Nephron progenitor cell (in vitro differentiated cells): ENCODE results near the gene CRISPLD2.

Source experiments
- DNase-seq: peaks from one replicate; pipeline ENCODE4 v3.0.0; 2021
- H3K27ac Mint-ChIP-seq: 2 replicates; pipeline ENCODE4 v1.8.0; 2021; ENCODE audit warnings: mild to moderate bottlenecking, moderate library complexity, mixed read lengths
- H3K27me3 Mint-ChIP-seq: 2 replicates; pipeline ENCODE4 v1.8.0; 2021; ENCODE audit warnings: mild to moderate bottlenecking, low read depth, mixed read lengths; ENCODE audit not compliant: poor library complexity
- H3K36me3 Mint-ChIP-seq: 2 replicates; pipeline ENCODE4 v1.8.0; 2021; ENCODE audit warnings: low read depth, mixed read lengths
- H3K4me1 Mint-ChIP-seq: 2 replicates; pipeline ENCODE4 v1.8.0; 2021; ENCODE audit warnings: mixed read lengths
- H3K4me3 Mint-ChIP-seq: 2 replicates; pipeline ENCODE4 v1.8.0; 2021; ENCODE audit warnings: mild to moderate bottlenecking, moderate library complexity, mixed read lengths
- H3K9me3 Mint-ChIP-seq: 2 replicates; pipeline ENCODE4 v1.8.0; 2021; ENCODE audit warnings: mild to moderate bottlenecking, moderate library complexity, mixed read lengths
- CTCF ChIP-seq: fragments of 200-600 bp; sonication (generic); IDR thresholded peaks from 2 replicates; pipeline ENCODE4 v1.5.0; 2021; ENCODE audit warnings: antibody characterized with exemption

Gene CRISPLD2

DNA sequence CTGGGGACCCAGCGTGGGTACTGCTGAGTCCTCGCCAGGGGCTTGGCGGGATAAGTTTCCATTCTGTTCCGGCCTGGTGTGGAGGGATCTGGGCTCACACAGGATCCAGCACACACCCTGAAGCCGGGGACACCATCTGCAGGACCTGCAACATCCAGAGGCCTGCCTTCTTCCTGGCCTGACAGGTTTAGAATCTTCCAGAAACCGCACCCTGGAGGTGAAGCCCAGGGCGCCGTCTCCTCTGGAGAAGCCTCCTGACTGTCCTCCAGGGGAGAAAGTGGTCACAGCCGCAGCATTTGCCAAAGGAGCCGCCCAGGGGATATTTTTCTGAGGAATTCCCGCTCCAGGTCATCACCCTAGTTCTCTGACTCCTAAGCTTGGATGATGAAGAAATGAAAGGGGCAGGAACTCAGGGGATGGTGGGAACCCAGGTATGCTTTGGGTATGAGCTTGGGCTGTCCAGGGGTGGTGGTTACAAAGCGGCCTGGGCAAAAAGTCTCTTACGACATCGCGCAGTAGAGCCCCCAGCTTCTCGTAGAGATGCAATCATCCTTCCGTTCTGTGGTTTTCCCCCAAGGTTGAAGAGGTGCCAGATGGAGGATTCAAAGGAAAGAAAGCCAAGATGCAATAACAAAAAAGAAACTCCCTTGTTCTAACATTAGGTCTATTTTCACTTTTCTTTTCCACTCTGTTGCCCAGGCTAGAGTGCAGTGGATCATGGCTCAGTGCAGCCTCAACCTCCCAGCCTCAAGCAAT is 9.1 kb upstream of the CRISPLD2 start:
- H3K9me3 Mint-ChIP-seq: no peaks in the 10 kb centered on the region
- no peaks in the 10 kb centered on the region for H3K36me3 Mint-ChIP-seq
- no peak for TF ChIP-seq CTCF
- H3K4me3 Mint-ChIP-seq: no peak overlapping the region
- H3K27ac Mint-ChIP-seq: no peak overlapping the region
- H3K27me3 Mint-ChIP-seq: peaks cover 59% of the 10 kb centered on the region
- DNase-seq: no peak
- no peaks in the 10 kb centered on the region for H3K4me1 Mint-ChIP-seq

GRCh38 chr16:84811529-84811928 is 8.3 kb upstream of the CRISPLD2 start:
- Mint-ChIP-seq H3K27ac (no peak overlapping the region), H3K4me1 (no peaks in the 10 kb centered on the region), H3K4me3 (no peak overlapping the region), H3K27me3 (peaks cover 64% of the 10 kb centered on the region), H3K9me3 (no peaks in the 10 kb centered on the region), H3K36me3 (no peaks in the 10 kb centered on the region)
- TF ChIP-seq CTCF: no peak
- no peak for DNase-seq

DNA sequence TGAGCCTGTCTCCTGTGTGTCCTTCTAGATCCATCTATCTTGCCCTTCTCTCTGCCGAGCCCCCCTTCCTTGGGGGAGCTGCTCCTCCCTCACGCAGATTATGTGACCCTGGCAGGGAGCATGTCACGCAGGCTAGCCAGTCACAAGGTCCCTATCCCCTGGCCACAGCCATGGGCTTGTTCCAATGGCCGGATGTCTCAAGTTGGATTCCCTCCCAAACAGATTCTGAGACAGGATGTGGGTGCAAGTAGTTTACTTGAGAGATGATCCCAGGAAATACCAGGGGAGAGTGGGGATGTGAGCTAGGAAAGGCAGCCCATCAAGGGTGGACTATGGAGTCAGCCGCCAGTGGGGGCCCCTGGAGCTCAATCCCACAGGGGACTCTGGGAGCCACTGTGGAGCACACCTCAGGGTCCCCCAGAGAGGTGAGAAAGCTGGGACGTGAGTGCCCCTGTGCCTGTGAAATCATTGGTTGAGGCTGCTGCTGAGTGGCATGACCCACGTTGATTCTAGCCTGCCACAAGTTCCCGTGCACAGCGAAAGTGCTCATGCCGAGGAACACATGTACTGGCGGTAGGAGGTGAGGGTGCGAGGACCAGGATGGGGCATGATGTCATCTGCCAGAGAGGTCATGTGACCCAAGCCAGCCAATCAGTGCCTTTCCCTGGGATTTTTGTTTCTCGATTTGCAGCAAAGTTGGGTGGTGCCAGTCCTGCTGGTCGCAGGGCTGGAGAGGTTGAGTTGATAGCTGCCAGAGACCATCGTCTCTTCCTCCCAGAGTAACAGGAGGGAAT is 6.4 kb upstream of the CRISPLD2 start:
- TF ChIP-seq CTCF: no peak
- Mint-ChIP-seq H3K36me3 (no peaks in the 10 kb centered on the region), H3K4me3 (no peak overlapping the region), H3K9me3 (no peaks in the 10 kb centered on the region), H3K27me3 (peaks cover 74% of the 10 kb centered on the region), H3K27ac (no peak overlapping the region), H3K4me1 (no peaks in the 10 kb centered on the region)
- DNase-seq: no peak

GRCh38 chr16:84815462-84815861 is 4.3 kb upstream of the CRISPLD2 start:
- no peaks in the 10 kb centered on the region for H3K36me3 Mint-ChIP-seq
- no peak overlapping the region for H3K4me3 Mint-ChIP-seq
- no peak for DNase-seq
- peaks cover 90% of the 10 kb centered on the region for H3K27me3 Mint-ChIP-seq
- H3K27ac Mint-ChIP-seq: no peak overlapping the region
- no peak for TF ChIP-seq CTCF
- peaks cover 4% of the 10 kb centered on the region for H3K9me3 Mint-ChIP-seq
- peaks cover 6% of the 10 kb centered on the region for H3K4me1 Mint-ChIP-seq

- Mint-ChIP-seq H3K27ac (no peak overlapping the region), H3K9me3 (peaks cover 4% of the 10 kb centered on the region), H3K4me1 (peaks cover 9% of the 10 kb centered on the region), H3K27me3 (peaks cover 90% of the 10 kb centered on the region), H3K4me3 (no peak overlapping the region), H3K36me3 (no peaks in the 10 kb centered on the region)
- no peak for DNase-seq
- TF ChIP-seq CTCF: no peak
These were observed 3.8 kb upstream of the CRISPLD2 start for GRCh38 chr16:84816023-84816422.
